SK-N-SH treated with all-trans-retinoic acid at 6 μM for 48 hours (cell line): ENCODE data around the gene CELF5.

Experiments used
- ATAC-seq: fragments of 200-7000 bp; cut with Tn5 transposase; 3 replicates; pipeline ENCODE4 v1.9.1; 2020; ENCODE audit warnings: mild to moderate bottlenecking, moderate library complexity
- ARNTL ChIP-seq: fragments of 450-650 bp; formaldehyde crosslinking; IDR thresholded peaks from 2 replicates; pipeline ENCODE4 v1.5.0; 2020; ENCODE audit warnings: low read depth, mild to moderate bottlenecking, moderate library complexity, borderline replicate concordance
- BACH2 ChIP-seq: fragments of 250-450 bp; sonication (Bioruptor Pico); IDR thresholded peaks from 2 replicates; pipeline ENCODE4 v1.9.0; 2021; ENCODE audit warnings: mild to moderate bottlenecking, borderline replicate concordance
- CREB5 ChIP-seq: fragments of 250-450 bp; sonication (Bioruptor Pico); IDR thresholded peaks from 2 replicates; pipeline ENCODE4 v1.5.1; 2020; ENCODE audit warnings: low read depth, mild to moderate bottlenecking, moderate library complexity
- CSDC2 ChIP-seq: fragments of 250-450 bp; sonication (Bioruptor Pico); IDR thresholded peaks from 2 replicates; pipeline ENCODE4 v1.5.0; 2020; ENCODE audit warnings: mild to moderate bottlenecking, moderate library complexity
- GLIS3 ChIP-seq: fragments of 250-450 bp; sonication (Bioruptor Pico); IDR thresholded peaks from 2 replicates; pipeline ENCODE4 v1.5.0; 2020; ENCODE audit warnings: mild to moderate bottlenecking, moderate library complexity
- ISL1 ChIP-seq: fragments of 250-450 bp; sonication (Bioruptor Pico); IDR thresholded peaks from 2 replicates; pipeline ENCODE4 v2.1.2; 2022; ENCODE audit warnings: mild to moderate bottlenecking, moderate library complexity
- OSR1 ChIP-seq: fragments of 250-450 bp; sonication (Bioruptor Pico); IDR thresholded peaks from 2 replicates; pipeline ENCODE4 v1.8.0; 2022; ENCODE audit warnings: moderate library complexity, mild to moderate bottlenecking, inconsistent platforms
- PATZ1 ChIP-seq: fragments of 250-450 bp; sonication (Bioruptor Pico); IDR thresholded peaks from 2 replicates; pipeline ENCODE4 v1.8.0; 2020; ENCODE audit warnings: mild to moderate bottlenecking, moderate library complexity, borderline replicate concordance
- POU6F1 ChIP-seq: fragments of 250-450 bp; sonication (Bioruptor Pico); IDR thresholded peaks from 2 replicates; pipeline ENCODE4 v1.8.0; 2021; ENCODE audit warnings: low read depth, mild to moderate bottlenecking, moderate library complexity, borderline replicate concordance
- PPARA ChIP-seq: fragments of 250-450 bp; sonication (Bioruptor Pico); IDR thresholded peaks from 2 replicates; pipeline ENCODE4 v1.5.0; 2020; ENCODE audit warnings: mild to moderate bottlenecking, borderline replicate concordance
- RARB ChIP-seq: fragments of 250-450 bp; sonication (Bioruptor Pico); IDR thresholded peaks from 2 replicates; pipeline ENCODE4 v1.8.0; 2021; ENCODE audit warnings: mild to moderate bottlenecking, moderate library complexity
- TSHZ2 ChIP-seq: fragments of 250-450 bp; sonication (Bioruptor Pico); IDR thresholded peaks from 2 replicates; pipeline ENCODE4 v1.5.0; 2020; ENCODE audit warnings: mild to moderate bottlenecking, moderate library complexity
- ZNF565 ChIP-seq: fragments of 450-650 bp; formaldehyde crosslinking; conservative IDR thresholded peaks from 2 replicates; pipeline ENCODE4 v1.5.0; 2020; ENCODE audit warnings: low read depth, mild to moderate bottlenecking, moderate library complexity
- ZNF70 ChIP-seq: fragments of 450-650 bp; formaldehyde crosslinking; IDR thresholded peaks from 2 replicates; pipeline ENCODE4 v1.5.0; 2020; ENCODE audit warnings: mild to moderate bottlenecking, moderate library complexity
- ZNF8 ChIP-seq: fragments of 450-650 bp; formaldehyde crosslinking; IDR thresholded peaks from 2 replicates; pipeline ENCODE4 v1.5.0; 2020; ENCODE audit warnings: mild to moderate bottlenecking, moderate library complexity

Gene CELF5

GRCh38 chr19:3315676-3315973 lies 91.2 kb downstream of the CELF5 start:
- ATAC-seq, result no peak
- TF ChIP-seq ISL1, result no peak
- TF ChIP-seq PPARA (CRISPR knock-in tag), result no peak
- TF ChIP-seq POU6F1, result no peak
- no peak for TF ChIP-seq BACH2 (CRISPR knock-in tag)

- TF ChIP-seq CREB5 (CRISPR knock-in tag), result no peak
- no peak for TF ChIP-seq ZNF565 (CRISPR knock-in tag)
- TF ChIP-seq POU6F1, result no peak
- TF ChIP-seq ZNF70 (CRISPR knock-in tag), result no peak
- TF ChIP-seq GLIS3 (CRISPR knock-in tag), result no peak
- no peak for TF ChIP-seq ARNTL (CRISPR knock-in tag)
- TF ChIP-seq, all 23 proteins: peak for 0
- no peak for ATAC-seq
Observed at GRCh38 chr19:3316132-3316648, 91.7 kb downstream of the CELF5 start.

GRCh38 chr19:3316659-3317207 lies 92.3 kb downstream of the CELF5 start:
- TF ChIP-seq OSR1 (CRISPR knock-in tag) (no peak), ZNF70 (CRISPR knock-in tag) (peak; percentile 99)

GRCh38 chr19:3319643-3320353 lies 95.3 kb downstream of the CELF5 start:
- ATAC-seq, result no peak
- TF ChIP-seq CREB5 (CRISPR knock-in tag) (no peak), PPARA (CRISPR knock-in tag) (no peak), PATZ1 (CRISPR knock-in tag) (no peak), TSHZ2 (no peak), ZNF8 (no peak), BACH2 (CRISPR knock-in tag) (no peak), CSDC2 (CRISPR knock-in tag) (no peak), ARNTL (CRISPR knock-in tag) (no peak), ISL1 (no peak), ZNF565 (CRISPR knock-in tag) (no peak), RARB (CRISPR knock-in tag) (no peak), ZNF70 (CRISPR knock-in tag) (no peak), OSR1 (CRISPR knock-in tag) (no peak)

More at GRCh38 chr19:3316659-3317207, 92.3 kb downstream of the CELF5 start:
- no peak for ATAC-seq
